ENCODE results near the gene ACSS3. TPM values are rescaled to one million over a fixed set of nuclear protein-coding genes. Genes with fewer than 3 reads are reported as not detected.
"Not testable (repeated sequence)": the region's sequence is repeated elsewhere in the genome, so short reads cannot be mapped to it uniquely, and the experiment has no call there.

The ACSS3 gene
- polyA plus RNA-seq, 1 donor = 6.0 TPM

DNA sequence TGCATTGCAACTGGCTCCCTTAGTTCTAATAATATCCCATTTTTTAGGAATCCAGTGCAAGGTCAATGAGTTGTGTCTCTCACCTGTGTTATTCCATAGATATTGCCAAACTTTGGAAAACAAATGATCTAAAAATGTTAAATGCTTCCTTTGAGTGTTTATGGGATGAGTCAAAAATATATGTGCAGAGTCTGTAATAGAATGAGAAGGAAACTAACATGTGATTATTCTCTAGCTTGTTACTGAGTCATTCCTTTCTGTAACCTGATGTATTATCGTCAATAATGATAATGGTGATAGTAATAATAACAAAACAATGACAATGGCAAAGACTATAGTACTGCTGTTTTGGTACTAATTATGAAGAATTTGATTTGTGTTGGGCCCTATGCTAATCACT lies 11.5 kb downstream of the ACSS3 start:
- no peaks in the 10 kb centered on the region for H3K27me3 ChIP-seq (ENCODE audit: control insufficient read depth, insufficient read depth, low read length)
- H3K36me3 ChIP-seq (ENCODE audit: control insufficient read depth, insufficient read depth, low read length) = no peaks in the 10 kb centered on the region
- no peaks in the 10 kb centered on the region for H3K9me3 ChIP-seq (ENCODE audit: control insufficient read depth, low read depth, low read length)
- H3K27ac ChIP-seq (ENCODE audit: low read length) = no peak overlapping the region
- peaks cover 2% of the 10 kb centered on the region for H3K4me1 ChIP-seq (ENCODE audit: control insufficient read depth, insufficient read depth, low read length)
- H3K4me3 ChIP-seq (ENCODE audit: low read length) = no peak overlapping the region
- no peak for DNase-seq
- 80% methylated on average over 1 of the region's 1 CpG for WGBS (ENCODE audit: insufficient coverage, low lambda C conversion rate)

GRCh38 chr12:81092053-81092452 lies 14.2 kb downstream of the ACSS3 start:
- DNase-seq = no peak
- WGBS (ENCODE audit: insufficient coverage, low lambda C conversion rate) = 94% methylated on average over 3 of the region's 3 CpGs
- Histone ChIP-seq H3K36me3 (ENCODE audit: control insufficient read depth, insufficient read depth, low read length) (no peaks in the 10 kb centered on the region), H3K4me3 (ENCODE audit: low read length) (no peak overlapping the region), H3K27ac (ENCODE audit: low read length) (no peak overlapping the region), H3K4me1 (ENCODE audit: control insufficient read depth, insufficient read depth, low read length) (peaks cover 2% of the 10 kb centered on the region), H3K27me3 (ENCODE audit: control insufficient read depth, insufficient read depth, low read length) (no peaks in the 10 kb centered on the region), H3K9me3 (ENCODE audit: control insufficient read depth, low read depth, low read length) (no peaks in the 10 kb centered on the region)

GRCh38 chr12:81094718-81095360 lies 17.0 kb downstream of the ACSS3 start:
- no peak for DNase-seq
- no peak overlapping the region for H3K4me3 ChIP-seq (ENCODE audit: low read length)
- no peaks in the 10 kb centered on the region for H3K27me3 ChIP-seq (ENCODE audit: control insufficient read depth, insufficient read depth, low read length)
- H3K36me3 ChIP-seq (ENCODE audit: control insufficient read depth, insufficient read depth, low read length) = no peaks in the 10 kb centered on the region
- no peaks in the 10 kb centered on the region for H3K4me1 ChIP-seq (ENCODE audit: control insufficient read depth, insufficient read depth, low read length)
- 78% methylated on average over 1 of the region's 1 CpG for WGBS (ENCODE audit: insufficient coverage, low lambda C conversion rate)
- no peaks in the 10 kb centered on the region for H3K9me3 ChIP-seq (ENCODE audit: control insufficient read depth, low read depth, low read length)
- no peak overlapping the region for H3K27ac ChIP-seq (ENCODE audit: low read length)

DNA sequence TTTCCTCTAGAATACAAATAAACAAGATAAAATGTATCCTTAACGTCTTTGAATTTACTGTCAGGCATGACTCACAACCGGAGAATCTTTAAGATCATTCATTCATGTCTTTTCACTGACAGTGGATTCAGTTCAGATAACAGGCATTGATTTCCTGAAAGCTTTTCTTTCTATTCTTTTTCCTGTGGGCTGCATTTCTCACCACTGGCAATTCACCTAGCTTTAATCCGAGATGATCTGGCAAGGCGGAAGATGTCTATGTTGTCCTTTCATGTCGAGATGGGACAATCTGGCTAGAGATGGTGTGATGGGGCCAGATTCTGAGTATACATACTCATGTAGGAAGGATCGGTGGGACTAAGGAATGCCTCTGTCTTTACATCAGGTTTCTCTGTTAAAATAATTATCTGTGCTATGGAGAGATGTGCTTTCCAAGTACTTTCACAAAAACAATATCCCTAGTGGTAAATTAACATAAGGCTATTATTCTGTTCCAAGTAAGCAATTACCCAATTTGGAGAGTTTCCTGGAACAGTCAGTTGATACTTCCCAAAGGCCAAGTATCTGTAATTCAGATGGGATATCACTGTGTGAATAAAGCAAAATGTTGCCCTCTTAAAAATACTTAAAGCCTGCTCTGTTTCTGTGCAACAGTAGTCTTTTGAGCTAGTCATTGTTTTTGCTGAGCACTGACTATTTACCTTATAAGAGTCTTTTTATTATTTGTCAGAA lies 17.8 kb downstream of the ACSS3 start:
- Histone ChIP-seq H3K9me3 (ENCODE audit: control insufficient read depth, low read depth, low read length) (no peaks in the 10 kb centered on the region), H3K36me3 (ENCODE audit: control insufficient read depth, insufficient read depth, low read length) (no peaks in the 10 kb centered on the region), H3K4me1 (ENCODE audit: control insufficient read depth, insufficient read depth, low read length) (no peaks in the 10 kb centered on the region), H3K27ac (ENCODE audit: low read length) (no peak overlapping the region), H3K4me3 (ENCODE audit: low read length) (no peak overlapping the region), H3K27me3 (ENCODE audit: control insufficient read depth, insufficient read depth, low read length) (no peaks in the 10 kb centered on the region)
- no CpG with 5 or more reads among the region's 6 CpGs for WGBS (ENCODE audit: insufficient coverage, low lambda C conversion rate)
- no peak for DNase-seq

DNA sequence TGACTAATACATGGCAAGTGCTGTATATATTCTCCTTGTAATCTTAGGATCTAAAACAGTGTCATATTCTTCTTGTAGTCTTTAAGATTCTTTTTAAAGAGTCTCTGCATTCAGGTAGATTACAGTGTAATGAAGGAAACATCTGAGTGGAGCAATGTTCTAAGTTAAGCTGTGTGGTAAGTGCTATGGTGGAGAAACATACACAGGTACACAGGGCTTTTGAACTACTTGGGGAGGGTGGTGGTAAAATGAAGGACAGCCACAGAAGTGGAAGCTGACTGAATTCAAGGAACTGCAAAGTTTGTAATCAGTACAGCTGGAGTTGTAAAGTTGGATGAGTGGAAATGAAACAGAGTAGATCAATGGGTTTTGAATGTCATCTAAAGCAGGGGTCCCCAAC lies 27.8 kb downstream of the ACSS3 start:
- H3K27me3 ChIP-seq (ENCODE audit: control insufficient read depth, insufficient read depth, low read length) = no peaks in the 10 kb centered on the region
- DNase-seq = no peak
- no peaks in the 10 kb centered on the region for H3K36me3 ChIP-seq (ENCODE audit: control insufficient read depth, insufficient read depth, low read length)
- no peak overlapping the region for H3K4me3 ChIP-seq (ENCODE audit: low read length)
- no peaks in the 10 kb centered on the region for H3K4me1 ChIP-seq (ENCODE audit: control insufficient read depth, insufficient read depth, low read length)
- H3K27ac ChIP-seq (ENCODE audit: low read length) = no peak overlapping the region
- no peaks in the 10 kb centered on the region for H3K9me3 ChIP-seq (ENCODE audit: control insufficient read depth, low read depth, low read length)

- Histone ChIP-seq H3K27me3 (ENCODE audit: control insufficient read depth, insufficient read depth, low read length) (no peaks in the 10 kb centered on the region), H3K27ac (ENCODE audit: low read length) (no peak overlapping the region), H3K4me1 (ENCODE audit: control insufficient read depth, insufficient read depth, low read length) (no peaks in the 10 kb centered on the region), H3K4me3 (ENCODE audit: low read length) (no peak overlapping the region), H3K9me3 (ENCODE audit: control insufficient read depth, low read depth, low read length) (no peaks in the 10 kb centered on the region), H3K36me3 (ENCODE audit: control insufficient read depth, insufficient read depth, low read length) (no peaks in the 10 kb centered on the region)
- no peak for DNase-seq
These were observed 36.3 kb downstream of the ACSS3 start for GRCh38 chr12:81114226-81114625.

- not testable (repeated sequence) for DNase-seq; H3K4me3 ChIP-seq (ENCODE audit: low read length); H3K36me3 ChIP-seq (ENCODE audit: control insufficient read depth, insufficient read depth, low read length); H3K27ac ChIP-seq (ENCODE audit: low read length); H3K4me1 ChIP-seq (ENCODE audit: control insufficient read depth, insufficient read depth, low read length); H3K27me3 ChIP-seq (ENCODE audit: control insufficient read depth, insufficient read depth, low read length); H3K9me3 ChIP-seq (ENCODE audit: control insufficient read depth, low read depth, low read length)
- 100% methylated on average over 1 of the region's 3 CpGs for WGBS (ENCODE audit: insufficient coverage, low lambda C conversion rate)
These were observed 41.2 kb downstream of the ACSS3 start for GRCh38 chr12:81119069-81119468.

GRCh38 chr12:81120961-81121360 lies 43.1 kb downstream of the ACSS3 start:
- H3K4me1 ChIP-seq (ENCODE audit: control insufficient read depth, insufficient read depth, low read length) = no peaks in the 10 kb centered on the region
- H3K27ac ChIP-seq (ENCODE audit: low read length) = no peak overlapping the region
- H3K27me3 ChIP-seq (ENCODE audit: control insufficient read depth, insufficient read depth, low read length) = no peaks in the 10 kb centered on the region
- no peaks in the 10 kb centered on the region for H3K36me3 ChIP-seq (ENCODE audit: control insufficient read depth, insufficient read depth, low read length)
- H3K4me3 ChIP-seq (ENCODE audit: low read length) = no peak overlapping the region
- no CpG with 5 or more reads among the region's 2 CpGs for WGBS (ENCODE audit: insufficient coverage, low lambda C conversion rate)
- no peak for DNase-seq
- H3K9me3 ChIP-seq (ENCODE audit: control insufficient read depth, low read depth, low read length) = no peaks in the 10 kb centered on the region

- WGBS (ENCODE audit: insufficient coverage, low lambda C conversion rate) = 100% methylated on average over 1 of the region's 3 CpGs
- no peak overlapping the region for H3K27ac ChIP-seq (ENCODE audit: low read length)
- H3K36me3 ChIP-seq (ENCODE audit: control insufficient read depth, insufficient read depth, low read length) = no peaks in the 10 kb centered on the region
- no peaks in the 10 kb centered on the region for H3K9me3 ChIP-seq (ENCODE audit: control insufficient read depth, low read depth, low read length)
- DNase-seq = no peak
- H3K4me3 ChIP-seq (ENCODE audit: low read length) = no peak overlapping the region
- no peaks in the 10 kb centered on the region for H3K4me1 ChIP-seq (ENCODE audit: control insufficient read depth, insufficient read depth, low read length)
- no peaks in the 10 kb centered on the region for H3K27me3 ChIP-seq (ENCODE audit: control insufficient read depth, insufficient read depth, low read length)
These were observed 45.7 kb downstream of the ACSS3 start for GRCh38 chr12:81123611-81124010.

- Histone ChIP-seq H3K4me1 (ENCODE audit: control insufficient read depth, insufficient read depth, low read length) (no peaks in the 10 kb centered on the region), H3K36me3 (ENCODE audit: control insufficient read depth, insufficient read depth, low read length) (no peaks in the 10 kb centered on the region), H3K9me3 (ENCODE audit: control insufficient read depth, low read depth, low read length) (no peaks in the 10 kb centered on the region), H3K27me3 (ENCODE audit: control insufficient read depth, insufficient read depth, low read length) (no peaks in the 10 kb centered on the region), H3K4me3 (ENCODE audit: low read length) (no peak overlapping the region), H3K27ac (ENCODE audit: low read length) (no peak overlapping the region)
- WGBS (ENCODE audit: insufficient coverage, low lambda C conversion rate) = 97% methylated on average over 6 of the region's 8 CpGs
- DNase-seq = no peak
These were observed 47.8 kb downstream of the ACSS3 start for GRCh38 chr12:81125691-81126090.

All from large intestine (tissue), 3 donors.